K562 (cell line): ENCODE data around the gene ABHD10. TPM values are rescaled to one million over a fixed set of nuclear protein-coding genes. Genes with fewer than 3 reads are reported as not detected.

Experiments
- ATAC-seq: fragments of 200-7000 bp; cut with Tn5 transposase; 3 replicates; pipeline ENCODE4 v1.9.1; 2020; ENCODE audit warnings: moderate library complexity
- BruUV-seq: library from RNA; stranded (reverse); fragments of 400-500 nt; replicated peaks from 2 replicates; lab custom pipeline; 2021; lab: Mats Ljungman, UMichigan
- CTCF ChIA-PET: fragments of 300-600 bp; formaldehyde crosslinking; extraction: SDS; loops from one replicate; lab custom pipeline; 2021; ENCODE audit warnings: low intra/inter-chr PET ratio; lab: Yijun Ruan, JAX
- POLR2A ChIA-PET: fragments of 300-600, 350-650 bp; sonication (Branson Sonifier 250); formaldehyde crosslinking; extraction: SDS; loops from one replicate; lab custom pipeline; 2021; ENCODE audit warnings: antibody characterized with exemption, inconsistent platforms; lab: Yijun Ruan, JAX
- DNase-seq, 4 experiments: peaks; one replicate each; pipeline versions ENCODE4 v3.0.0 to v3.0.0-alpha.2; 2011 to 2018; ENCODE audit warnings: low spot score in 3 of 4, mixed read lengths in 3 of 4; ENCODE audit errors: extremely low read depth in 1 of 4
- FAIRE-seq: peaks from 2 replicates; lab custom pipeline; 2011; peaks lifted over from hg19 to GRCh38; lab: Jason Lieb, UNC
- H2AFZ ChIP-seq: 2 replicates; pipeline ENCODE4 v1.6.0; 2011; ENCODE audit warnings: low read depth, low read length, control low read depth, inconsistent platforms
- H3K27ac ChIP-seq: fragments of 200-600 bp; 3 replicates; pipeline ENCODE4 v1.8.0; 2011; ENCODE audit warnings: low read depth, mild to moderate bottlenecking, control low read depth, inconsistent platforms, low read length, moderate library complexity, mixed read lengths; ENCODE audit errors: extremely low read depth
- H3K27me3 ChIP-seq, 2 experiments: fragments of 300-600 bp in 1 of 2; 2 replicates in 1 of 2; 3 replicates in 1 of 2; pipeline versions ENCODE4 v1.6.0 to v1.8.0; 2011; ENCODE audit warnings: inconsistent platforms in 2 of 2, low read length in 2 of 2, mild to moderate bottlenecking in 1 of 2, mixed read lengths in 1 of 2, moderate library complexity in 1 of 2; ENCODE audit not compliant: control insufficient read depth in 2 of 2, insufficient read depth in 2 of 2
- H3K36me3 ChIP-seq: fragments of 300-600 bp; 3 replicates; pipeline ENCODE4 v1.8.0; 2011; ENCODE audit warnings: mild to moderate bottlenecking, low read length, inconsistent platforms; ENCODE audit not compliant: control insufficient read depth, insufficient read depth
- H3K4me1 ChIP-seq, 2 experiments: fragments of 200-600 bp in 1 of 2; replicated peaks in 1 of 2; 2 replicates in 1 of 2; 3 replicates in 1 of 2; pipeline versions ENCODE4 v1.5.1 to v1.8.0; 2011; ENCODE audit warnings: inconsistent platforms in 2 of 2, low read length in 2 of 2, mild to moderate bottlenecking in 1 of 2, mixed read lengths in 1 of 2, moderate library complexity in 1 of 2; ENCODE audit not compliant: control insufficient read depth in 2 of 2, insufficient read depth in 2 of 2
- H3K4me2 ChIP-seq: 2 replicates; pipeline ENCODE4 v1.6.1; 2011; ENCODE audit warnings: low read length, control low read depth, inconsistent platforms, mixed read lengths; ENCODE audit not compliant: insufficient read depth
- H3K4me3 ChIP-seq: fragments of 200-600 bp; sonication (generic), shearing (Covaris generic); 2 replicates; pipeline ENCODE4 v1.5.1; 2016; ENCODE audit warnings: control low read depth, inconsistent platforms
- H3K79me2 ChIP-seq: fragments of 200-600 bp; 3 replicates; pipeline ENCODE4 v1.8.0; 2011; ENCODE audit warnings: low read length, inconsistent platforms; ENCODE audit not compliant: control insufficient read depth, insufficient read depth
- H3K9ac ChIP-seq, 2 experiments: 2 replicates each; pipeline versions ENCODE4 v1.6.0 to v1.6.1; 2011; ENCODE audit warnings: low read depth in 2 of 2, low read length in 2 of 2, control low read depth in 1 of 2, inconsistent platforms in 1 of 2, mild to moderate bottlenecking in 1 of 2, mixed read lengths in 1 of 2; ENCODE audit not compliant: insufficient read depth in 1 of 2
- H3K9me1 ChIP-seq: one replicate; pipeline ENCODE4 v1.6.0; 2011; ENCODE audit warnings: inconsistent platforms, mild to moderate bottlenecking, low read length, moderate library complexity; ENCODE audit not compliant: control insufficient read depth, insufficient read depth
- H3K9me3 ChIP-seq: replicated peaks from 2 replicates; pipeline ENCODE4 v1.5.1; 2011; ENCODE audit warnings: low read depth, low read length, inconsistent platforms; ENCODE audit not compliant: control insufficient read depth, insufficient read depth
- H4K20me1 ChIP-seq: replicated peaks from 2 replicates; pipeline ENCODE4 v1.6.1; 2011; ENCODE audit warnings: low read length, inconsistent platforms, mixed read lengths; ENCODE audit not compliant: control insufficient read depth, insufficient read depth
- BRD9 ChIP-seq: fragments of 450-650 bp; IDR thresholded peaks from 2 replicates; pipeline ENCODE4 v1.6.1; 2018; ENCODE audit warnings: low read depth; ENCODE audit not compliant: partially characterized antibody
- CREB1 ChIP-seq, 2 experiments: sonication (generic) in 1 of 2; formaldehyde crosslinking in 1 of 2; IDR thresholded peaks; 2 replicates each; pipeline versions ENCODE4 v1.6.1 to v1.8.0; 2012 to 2022; ENCODE audit warnings: inconsistent platforms in 1 of 2, mild to moderate bottlenecking in 1 of 2, missing genetic modification reagents in 1 of 2, moderate library complexity in 1 of 2
- GATAD2A ChIP-seq: fragments of 450-650 bp; IDR thresholded peaks from 2 replicates; pipeline ENCODE4 v1.6.1; 2017
- KDM5B ChIP-seq: fragments of 200-600 bp; sonication (generic); IDR thresholded peaks from 2 replicates; pipeline ENCODE4 v1.6.1; 2012; ENCODE audit warnings: low read depth, mild to moderate bottlenecking, moderate library complexity, low read length, control low read depth, inconsistent platforms; ENCODE audit not compliant: insufficient replicate concordance
- L3MBTL2 ChIP-seq: fragments of 450-650 bp; IDR thresholded peaks from 2 replicates; pipeline ENCODE4 v1.6.1; 2016; ENCODE audit warnings: mild to moderate bottlenecking, moderate library complexity
- LEF1 ChIP-seq: fragments of 450-650 bp; IDR thresholded peaks from 2 replicates; pipeline ENCODE4 v1.6.1; 2016; ENCODE audit warnings: mild to moderate bottlenecking
- NFE2 ChIP-seq: IDR thresholded peaks from 2 replicates; pipeline ENCODE4 v1.6.1; 2014; ENCODE audit warnings: antibody characterized with exemption, low read depth
- PHF8 ChIP-seq: fragments of 200-600 bp; sonication (generic); IDR thresholded peaks from 2 replicates; pipeline ENCODE4 v1.6.1; 2012; ENCODE audit warnings: mixed run types, mild to moderate bottlenecking, inconsistent platforms, low read length, moderate library complexity, borderline replicate concordance
- SAFB2 ChIP-seq: fragments of 200-400 bp; formaldehyde crosslinking; IDR thresholded peaks from 2 replicates; pipeline ENCODE4 v1.6.1; 2018; ENCODE audit warnings: borderline replicate concordance, low read length, low read depth, moderate library complexity; ENCODE audit not compliant: severe bottlenecking
- SMARCE1 ChIP-seq: fragments of 450-650 bp; IDR thresholded peaks from 2 replicates; pipeline ENCODE4 v1.7.1; 2016; ENCODE audit warnings: mild to moderate bottlenecking
- SNIP1 ChIP-seq: fragments of 450-650 bp; IDR thresholded peaks from 2 replicates; pipeline ENCODE4 v1.7.1; 2017; ENCODE audit warnings: low read depth, mild to moderate bottlenecking
- ZKSCAN8 ChIP-seq: fragments of 200-800 bp; sonication (Bioruptor generic); IDR thresholded peaks from 2 replicates; pipeline ENCODE4 v1.6.1; 2016; ENCODE audit warnings: missing genetic modification characterization, missing compliant biosample characterization
- ZNF146 ChIP-seq: IDR thresholded peaks from one replicate; pipeline ENCODE4 v1.6.1; 2018; ENCODE audit warnings: missing compliant biosample characterization; ENCODE audit not compliant: unreplicated experiment
- ZNF184 ChIP-seq: sonication (generic); formaldehyde crosslinking; IDR thresholded peaks from 2 replicates; pipeline ENCODE4 v1.5.0; 2020; ENCODE audit warnings: missing genetic modification reagents
- ZNF551 ChIP-seq: fragments of 250-450 bp; sonication (Bioruptor Pico); IDR thresholded peaks from 2 replicates; pipeline ENCODE4 v1.5.0; 2021; ENCODE audit warnings: mild to moderate bottlenecking, moderate library complexity
- WGBS: fragments of 100-300 bp; shearing (Covaris generic); methylation state at CpG from one replicate; pipeline ENCODE4 v1.1.6; 2016; ENCODE audit warnings: low coverage, mixed read lengths; ENCODE audit not compliant: insufficient coverage; ENCODE audit errors: missing lambda C conversion rate; 5-methylcytosine and 5-hydroxymethylcytosine counted together
- in situ Hi-C: fragments of 300-500 bp; cut with MboI; formaldehyde crosslinking; loops from 4 replicates; pipeline ENCODE4 v1.15.0; 2018; ENCODE audit warnings: inconsistent platforms, mixed read lengths
- intact Hi-C: fragments of 100-400 bp; cut with micrococcal nuclease; formaldehyde crosslinking; loops from 2 replicates; pipeline ENCODE4 v1.14.2; 2022
- polyA plus RNA-seq, 8 experiments: library from polyadenylated mRNA; depleted of rRNA in 4 of 8; stranded (reverse) in 5 of 8; unstranded in 3 of 8; fragments of >200 nt; fragmentation: Nextera tagmentation in 2 of 8; fragmentation: Illumina TruSeq in 1 of 8; extraction: Ambion mirVana in 2 of 8; extraction: Trizol in 1 of 8; gene quantifications; 2 replicates each; pipeline versions ENCODE4 v1.2.1 to v1.2.3, GENCODE V29; 2011 to 2014; ENCODE audit warnings: inconsistent platforms in 1 of 8, missing spikeins in 1 of 8
- total RNA-seq, 7 experiments: library from RNA; depleted of rRNA in 6 of 7; stranded (reverse); fragments of >200 nt in 6 of 7; fragmentation: Illumina TruSeq in 2 of 7; extraction: Trizol in 2 of 7; gene quantifications; 2 replicates each; pipeline versions ENCODE4 v1.2.1 to v1.2.3, GENCODE V29; 2011 to 2021; ENCODE audit warnings: low replicate concordance in 1 of 7
- TF ChIP-seq, protein P1 (sequence below): conservative IDR thresholded peaks from 2 replicates; pipeline ENCODE4 v1.6.1; 2011; ENCODE audit warnings: low read depth, mild to moderate bottlenecking, low read length; ENCODE audit not compliant: control insufficient read depth
- TF ChIP-seq, protein P2 (sequence below): sonication (generic); formaldehyde crosslinking; IDR thresholded peaks from 2 replicates; pipeline ENCODE4 v1.8.0; 2022; ENCODE audit warnings: mild to moderate bottlenecking, missing genetic modification reagents
- TF ChIP-seq, protein P3 (sequence below): sonication (generic); formaldehyde crosslinking; IDR thresholded peaks from 2 replicates; pipeline ENCODE4 v1.8.0; 2022; ENCODE audit warnings: mild to moderate bottlenecking, low read depth, missing genetic modification reagents

The ABHD10 gene
- total and polyA plus RNA-seq, 9 of the 15 experiments (the other 6 are each of a cell fraction or from before 2014, with no cell fraction given), result 6.1 to 29.5 (median 11.5) TPM

DNA sequence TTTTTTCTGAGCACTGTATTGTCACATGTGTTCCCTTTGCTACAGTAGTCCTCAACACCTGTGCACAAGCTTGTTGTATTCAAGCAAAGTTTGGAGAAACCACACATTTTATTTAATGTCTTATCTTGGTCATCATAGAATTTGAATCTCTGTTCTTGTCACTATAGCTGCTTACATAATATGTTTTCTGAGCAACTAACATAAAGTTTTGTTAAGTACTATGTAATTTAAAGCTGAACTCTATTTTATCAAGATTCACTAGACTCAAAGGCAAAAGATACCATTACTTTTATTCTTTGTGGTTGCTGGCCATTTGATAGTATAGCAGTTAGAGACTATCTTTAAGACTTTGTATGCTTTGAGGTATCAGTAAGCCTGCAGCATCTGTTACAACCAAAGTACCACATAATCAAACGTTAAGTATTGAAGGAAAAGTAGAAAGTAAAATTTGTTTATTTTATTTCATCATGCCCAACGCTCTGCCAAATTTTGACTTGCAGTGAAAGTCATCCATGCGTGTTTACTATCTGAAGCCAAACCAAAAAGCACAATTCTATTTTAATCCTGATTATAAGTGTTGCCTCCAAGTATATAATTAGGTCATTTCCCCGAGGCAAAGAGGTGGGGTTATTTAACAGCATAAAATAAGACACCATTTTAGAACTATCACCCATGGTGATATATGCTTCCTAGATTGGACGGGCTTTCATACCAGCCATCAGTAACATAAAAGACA is 10.3 kb upstream of the ABHD10 start (continued):
- TF ChIP-seq ZNF146 (CRISPR knock-in tag) (no peak), NFE2 (no peak), GATAD2A (no peak), SMARCE1 (no peak)
- TF ChIP-seq, protein P1, sequence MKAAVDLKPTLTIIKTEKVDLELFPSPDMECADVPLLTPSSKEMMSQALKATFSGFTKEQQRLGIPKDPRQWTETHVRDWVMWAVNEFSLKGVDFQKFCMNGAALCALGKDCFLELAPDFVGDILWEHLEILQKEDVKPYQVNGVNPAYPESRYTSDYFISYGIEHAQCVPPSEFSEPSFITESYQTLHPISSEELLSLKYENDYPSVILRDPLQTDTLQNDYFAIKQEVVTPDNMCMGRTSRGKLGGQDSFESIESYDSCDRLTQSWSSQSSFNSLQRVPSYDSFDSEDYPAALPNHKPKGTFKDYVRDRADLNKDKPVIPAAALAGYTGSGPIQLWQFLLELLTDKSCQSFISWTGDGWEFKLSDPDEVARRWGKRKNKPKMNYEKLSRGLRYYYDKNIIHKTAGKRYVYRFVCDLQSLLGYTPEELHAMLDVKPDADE, result no peak

DNA sequence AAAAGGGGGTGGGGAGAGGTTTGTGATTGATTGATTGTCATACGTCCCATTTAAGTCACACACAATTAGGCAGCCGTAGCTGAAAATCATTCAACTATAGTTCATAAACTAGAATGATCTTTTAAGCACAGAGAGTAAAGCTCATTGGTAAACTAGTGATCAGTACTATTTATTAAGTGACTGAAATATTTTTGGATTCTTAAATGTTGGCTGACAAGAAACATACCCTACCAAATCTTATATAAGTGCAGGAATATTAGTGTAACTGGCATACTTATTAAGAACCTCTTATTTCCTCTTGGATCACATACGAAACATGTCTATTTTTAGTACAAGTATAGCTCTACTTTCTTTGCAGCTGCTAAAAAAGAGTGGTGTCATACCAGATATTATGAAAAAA is 8.4 kb upstream of the ABHD10 start:
- FAIRE-seq, result no peak
- intact Hi-C loops, result no loop called here
- in situ Hi-C loops, result no loop called here
- TF ChIP-seq ZNF184 (no peak), L3MBTL2 (no peak), SMARCE1 (no peak), SNIP1 (no peak), SAFB2 (no peak), BRD9 (no peak), PHF8 (no peak), CREB1 (IDR thresholded peaks at IDR 0.05) (no peak), CREB1 (CRISPR knock-in tag; IDR thresholded peaks at IDR 0.05) (no peak), KDM5B (no peak), LEF1 (no peak), ZKSCAN8 (CRISPR knock-in tag) (no peak), ZNF551 (CRISPR knock-in tag) (no peak)
- TF ChIP-seq, protein P2, sequence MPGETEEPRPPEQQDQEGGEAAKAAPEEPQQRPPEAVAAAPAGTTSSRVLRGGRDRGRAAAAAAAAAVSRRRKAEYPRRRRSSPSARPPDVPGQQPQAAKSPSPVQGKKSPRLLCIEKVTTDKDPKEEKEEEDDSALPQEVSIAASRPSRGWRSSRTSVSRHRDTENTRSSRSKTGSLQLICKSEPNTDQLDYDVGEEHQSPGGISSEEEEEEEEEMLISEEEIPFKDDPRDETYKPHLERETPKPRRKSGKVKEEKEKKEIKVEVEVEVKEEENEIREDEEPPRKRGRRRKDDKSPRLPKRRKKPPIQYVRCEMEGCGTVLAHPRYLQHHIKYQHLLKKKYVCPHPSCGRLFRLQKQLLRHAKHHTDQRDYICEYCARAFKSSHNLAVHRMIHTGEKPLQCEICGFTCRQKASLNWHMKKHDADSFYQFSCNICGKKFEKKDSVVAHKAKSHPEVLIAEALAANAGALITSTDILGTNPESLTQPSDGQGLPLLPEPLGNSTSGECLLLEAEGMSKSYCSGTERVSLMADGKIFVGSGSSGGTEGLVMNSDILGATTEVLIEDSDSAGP (CRISPR knock-in tag), result no peak
- TF ChIP-seq, protein P3, sequence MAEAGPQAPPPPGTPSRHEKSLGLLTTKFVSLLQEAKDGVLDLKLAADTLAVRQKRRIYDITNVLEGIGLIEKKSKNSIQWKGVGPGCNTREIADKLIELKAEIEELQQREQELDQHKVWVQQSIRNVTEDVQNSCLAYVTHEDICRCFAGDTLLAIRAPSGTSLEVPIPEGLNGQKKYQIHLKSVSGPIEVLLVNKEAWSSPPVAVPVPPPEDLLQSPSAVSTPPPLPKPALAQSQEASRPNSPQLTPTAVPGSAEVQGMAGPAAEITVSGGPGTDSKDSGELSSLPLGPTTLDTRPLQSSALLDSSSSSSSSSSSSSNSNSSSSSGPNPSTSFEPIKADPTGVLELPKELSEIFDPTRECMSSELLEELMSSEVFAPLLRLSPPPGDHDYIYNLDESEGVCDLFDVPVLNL (CRISPR knock-in tag), result no peak

More for the DNA sequence above, 8.4 kb upstream of the ABHD10 start:
- Histone ChIP-seq H3K27me3 (peaks cover 0 to 2% of the 10 kb centered on the region in 2 experiments; a peak in 3 of 5 replicates), H3K9me1 (no peaks in the 10 kb centered on the region), H3K79me2 (no peaks in the 10 kb centered on the region), H3K36me3 (no peaks in the 10 kb centered on the region), H3K9ac (no peak overlapping the region), H3K4me1 (no peaks in the 10 kb centered on the region), H3K9me3 (no peaks in the 10 kb centered on the region), H2AFZ (no peak overlapping the region), H3K4me2 (no peak overlapping the region), H4K20me1 (no peaks in the 10 kb centered on the region), H3K27ac (no peak overlapping the region), H3K4me3 (no peak overlapping the region)
- WGBS, result 0% methylated on average over 2 of the region's 3 CpGs
- POLR2A ChIA-PET, result interaction anchor here (1.8 kb wide), 1 partner anchor 8 kb away, joined by 3 read pairs; the partner anchor contains the start of gene ABHD10
- ATAC-seq (no peak), DNase-seq (no peak)
- BruUV-seq, result no TSS peak
- CTCF ChIA-PET, result no interaction called here
